ENCODE measurements around the gene CPLANE1. TPM values are rescaled to one million over a fixed set of nuclear protein-coding genes. Genes with fewer than 3 reads are reported as not detected.
"Not testable (repeated sequence)": the region's sequence is repeated elsewhere in the genome, so short reads cannot be mapped to it uniquely, and the experiment has no call there.

The CPLANE1 gene
- total RNA-seq, 1 experiment from 2014 or later: 15.3 TPM

- ChIA-PET CTCF (no interaction called here), POLR2A (no interaction called here)
- peaks cover 47% of the 10 kb centered on the region for H3K4me1 ChIP-seq
- H3K4me3 Mint-ChIP-seq (ENCODE audit: unreplicated experiment): no peak overlapping the region
- peaks cover 20% of the 10 kb centered on the region for H3K9me3 ChIP-seq
- no peak overlapping the region for H3K4me3 ChIP-seq (ENCODE audit: low read depth, low read length)
- H3K27me3 ChIP-seq (replicated peaks; ENCODE audit: control insufficient read depth, insufficient read depth, low read length): no peaks in the 10 kb centered on the region
- peaks cover 30% of the 10 kb centered on the region for H3K36me3 Mint-ChIP-seq (ENCODE audit: insufficient read depth, unreplicated experiment)
- H3K4me1 Mint-ChIP-seq (ENCODE audit: low read depth, unreplicated experiment): peaks cover 38% of the 10 kb centered on the region
- peaks cover 2% of the 10 kb centered on the region; the same call in 1 of the 2 replicates for H3K36me3 ChIP-seq (ENCODE audit: control insufficient read depth, insufficient read depth, low read length)
- H3K27me3 Mint-ChIP-seq (ENCODE audit: insufficient read depth, unreplicated experiment): no peaks in the 10 kb centered on the region
- intact Hi-C loops (cut with micrococcal nuclease; ENCODE audit: unreplicated experiment): loop anchor here (1.0 kb wide), 1 partner anchor 84 kb away; no protein-coding TSS in a partner anchor
- peaks cover 17% of the 10 kb centered on the region for H3K9me3 Mint-ChIP-seq (ENCODE audit: unreplicated experiment)
- no TSS peak for BruUV-seq (replicated peaks)
- DNase-seq: peak; percentile 53 to 74
- H3K27ac Mint-ChIP-seq (ENCODE audit: unreplicated experiment): peak overlapping the region; percentile 18
- no peak for TF ChIP-seq CTCF (IDR thresholded peaks at IDR 0.05; ENCODE audit: insufficient read depth in 1 of 2, low read depth in 1 of 2, low read length in 1 of 2, severe bottlenecking in 1 of 2, unreplicated experiment in 1 of 2)
These were observed 162.6 kb downstream of the CPLANE1 start for GRCh38 chr5:37086466-37087173.

GRCh38 chr5:37086026-37086425 is 163.2 kb downstream of the CPLANE1 start:
- Histone ChIP-seq H3K9me3 (peaks cover 20% of the 10 kb centered on the region), H3K4me1 (peaks cover 43% of the 10 kb centered on the region)
- intact Hi-C loops (cut with micrococcal nuclease; ENCODE audit: unreplicated experiment): loop anchor here (1.0 kb wide), 1 partner anchor 84 kb away; no protein-coding TSS in a partner anchor
- Mint-ChIP-seq H3K9me3 (ENCODE audit: unreplicated experiment) (peaks cover 17% of the 10 kb centered on the region), H3K36me3 (ENCODE audit: insufficient read depth, unreplicated experiment) (peaks cover 30% of the 10 kb centered on the region), H3K4me1 (ENCODE audit: low read depth, unreplicated experiment) (peaks cover 33% of the 10 kb centered on the region), H3K27ac (ENCODE audit: unreplicated experiment) (peak overlapping the region; percentile 18)
- H3K4me3 ChIP-seq (ENCODE audit: low read depth, low read length); H3K36me3 ChIP-seq (ENCODE audit: control insufficient read depth, insufficient read depth, low read length); H3K27me3 ChIP-seq (replicated peaks; ENCODE audit: control insufficient read depth, insufficient read depth, low read length); H3K4me3 Mint-ChIP-seq (ENCODE audit: unreplicated experiment); H3K27me3 Mint-ChIP-seq (ENCODE audit: insufficient read depth, unreplicated experiment); CTCF ChIA-PET; DNase-seq; BruUV-seq (replicated peaks); POLR2A ChIA-PET: not testable (repeated sequence)

GRCh38 chr5:37082977-37083376 is 166.2 kb downstream of the CPLANE1 start:
- Mint-ChIP-seq H3K36me3 (ENCODE audit: insufficient read depth, unreplicated experiment) (peaks cover 26% of the 10 kb centered on the region), H3K9me3 (ENCODE audit: unreplicated experiment) (peaks cover 11% of the 10 kb centered on the region), H3K4me1 (ENCODE audit: low read depth, unreplicated experiment) (peaks cover 14% of the 10 kb centered on the region), H3K27ac (ENCODE audit: unreplicated experiment) (peak overlapping the region; percentile 46)
- H3K36me3 ChIP-seq (ENCODE audit: control insufficient read depth, insufficient read depth, low read length); H3K27me3 Mint-ChIP-seq (ENCODE audit: insufficient read depth, unreplicated experiment); H3K4me3 Mint-ChIP-seq (ENCODE audit: unreplicated experiment); intact Hi-C loops (cut with micrococcal nuclease; ENCODE audit: unreplicated experiment); BruUV-seq (replicated peaks); DNase-seq; CTCF ChIA-PET; H3K27me3 ChIP-seq (replicated peaks; ENCODE audit: control insufficient read depth, insufficient read depth, low read length); H3K4me3 ChIP-seq (ENCODE audit: low read depth, low read length); POLR2A ChIA-PET: not testable (repeated sequence)
- Histone ChIP-seq H3K9me3 (peaks cover 19% of the 10 kb centered on the region), H3K4me1 (peaks cover 20% of the 10 kb centered on the region)

GRCh38 chr5:37080697-37081096 is 168.5 kb downstream of the CPLANE1 start:
- H3K9me3 ChIP-seq: 0 out of 2 replicates have a peak, but pooled peaks cover 5% of the 10 kb centered on the region

More at GRCh38 chr5:37080697-37081096, 168.5 kb downstream of the CPLANE1 start:
- no peak overlapping the region for H3K4me3 ChIP-seq (ENCODE audit: low read depth, low read length)
- no peaks in the 10 kb centered on the region for H3K27me3 Mint-ChIP-seq (ENCODE audit: insufficient read depth, unreplicated experiment)
- no peaks in the 10 kb centered on the region for H3K9me3 Mint-ChIP-seq (ENCODE audit: unreplicated experiment)
- no peak for TF ChIP-seq CTCF (IDR thresholded peaks at IDR 0.05; ENCODE audit: insufficient read depth in 1 of 2, low read depth in 1 of 2, low read length in 1 of 2, severe bottlenecking in 1 of 2, unreplicated experiment in 1 of 2)
- ChIA-PET POLR2A (no interaction called here), CTCF (no interaction called here)
- H3K4me1 Mint-ChIP-seq (ENCODE audit: low read depth, unreplicated experiment): no peaks in the 10 kb centered on the region
- H3K27ac Mint-ChIP-seq (ENCODE audit: unreplicated experiment): no peak overlapping the region
- BruUV-seq (replicated peaks): no TSS peak
- H3K27me3 ChIP-seq (replicated peaks; ENCODE audit: control insufficient read depth, insufficient read depth, low read length): no peaks in the 10 kb centered on the region
- peaks cover 2% of the 10 kb centered on the region; the same call in 1 of the 2 replicates for H3K36me3 ChIP-seq (ENCODE audit: control insufficient read depth, insufficient read depth, low read length)
- peaks cover 12% of the 10 kb centered on the region for H3K36me3 Mint-ChIP-seq (ENCODE audit: insufficient read depth, unreplicated experiment)
- no peak overlapping the region for H3K4me3 Mint-ChIP-seq (ENCODE audit: unreplicated experiment)
- no peak for DNase-seq
- intact Hi-C loops (cut with micrococcal nuclease; ENCODE audit: unreplicated experiment): no loop called here
- H3K4me1 ChIP-seq: no peaks in the 10 kb centered on the region
